HepG2 (cell line): Measurements from ENCODE around the gene SLC16A1.

Experiments
- ATF2 ChIP-seq: sonication (generic); formaldehyde crosslinking; IDR thresholded peaks from 2 replicates; pipeline ENCODE4 v1.4.0; 2020; ENCODE audit warnings: missing genetic modification reagents
- CTCF ChIP-seq: sonication (generic); formaldehyde crosslinking; IDR thresholded peaks from 2 replicates; pipeline ENCODE4 v1.5.0; 2020; ENCODE audit warnings: mild to moderate bottlenecking, missing genetic modification reagents, moderate library complexity
- EZH2 ChIP-seq: conservative IDR thresholded peaks from 2 replicates; pipeline ENCODE4 v1.6.1; 2012; ENCODE audit warnings: mild to moderate bottlenecking, low read depth, low read length, moderate library complexity
- HDAC2 ChIP-seq: sonication (generic); formaldehyde crosslinking; IDR thresholded peaks from 2 replicates; pipeline ENCODE4 v1.4.0; 2020; ENCODE audit warnings: missing genetic modification reagents
- SPEN ChIP-seq: sonication (generic); formaldehyde crosslinking; IDR thresholded peaks from 2 replicates; pipeline ENCODE4 v1.5.1; 2020; ENCODE audit warnings: low read depth, mild to moderate bottlenecking, missing genetic modification reagents
- TSC22D2 ChIP-seq: sonication (generic); formaldehyde crosslinking; IDR thresholded peaks from 2 replicates; pipeline ENCODE4 v1.5.1; 2020; ENCODE audit warnings: missing genetic modification reagents, mild to moderate bottlenecking, borderline replicate concordance
- UBTF ChIP-seq: sonication (generic); formaldehyde crosslinking; IDR thresholded peaks from 2 replicates; pipeline ENCODE4 v1.4.0; 2020; ENCODE audit warnings: mild to moderate bottlenecking, missing genetic modification reagents

- no peak for TF ChIP-seq CTCF (CRISPR knock-in tag)
- no peak for TF ChIP-seq SPEN (CRISPR knock-in tag)
- TF ChIP-seq UBTF (CRISPR knock-in tag) = no peak
- no peak for TF ChIP-seq TSC22D2
- TF ChIP-seq EZH2 = no peak
- TF ChIP-seq ATF2 (CRISPR knock-in tag) = no peak
- no peak for TF ChIP-seq HDAC2 (CRISPR knock-in tag)
These were observed 76.2 kb downstream of the SLC16A1 start for GRCh38 chr1:112879834-112880233.
